Liver (tissue), 3 donors: ENCODE results near the gene LBX1.

Source experiments
- SP1 ChIP-seq: IDR thresholded peaks from 2 replicates; pipeline ENCODE4 v1.6.1; 2018; ENCODE audit warnings: antibody characterized with exemption, mild to moderate bottlenecking
- TAF1 ChIP-seq: conservative IDR thresholded peaks from 2 replicates; pipeline ENCODE4 v1.6.1; 2016; ENCODE audit warnings: antibody characterized with exemption, mild to moderate bottlenecking
- TF ChIP-seq, protein P1 (sequence below): fragments of 150-350 bp; IDR thresholded peaks from 2 replicates; pipeline ENCODE4 v1.5.1; 2017; ENCODE audit warnings: improper control_type of control experiment, low read depth, low read length; ENCODE audit not compliant: missing input control
- donor health status: healthy.
- donor health status: healthy.

DNA sequence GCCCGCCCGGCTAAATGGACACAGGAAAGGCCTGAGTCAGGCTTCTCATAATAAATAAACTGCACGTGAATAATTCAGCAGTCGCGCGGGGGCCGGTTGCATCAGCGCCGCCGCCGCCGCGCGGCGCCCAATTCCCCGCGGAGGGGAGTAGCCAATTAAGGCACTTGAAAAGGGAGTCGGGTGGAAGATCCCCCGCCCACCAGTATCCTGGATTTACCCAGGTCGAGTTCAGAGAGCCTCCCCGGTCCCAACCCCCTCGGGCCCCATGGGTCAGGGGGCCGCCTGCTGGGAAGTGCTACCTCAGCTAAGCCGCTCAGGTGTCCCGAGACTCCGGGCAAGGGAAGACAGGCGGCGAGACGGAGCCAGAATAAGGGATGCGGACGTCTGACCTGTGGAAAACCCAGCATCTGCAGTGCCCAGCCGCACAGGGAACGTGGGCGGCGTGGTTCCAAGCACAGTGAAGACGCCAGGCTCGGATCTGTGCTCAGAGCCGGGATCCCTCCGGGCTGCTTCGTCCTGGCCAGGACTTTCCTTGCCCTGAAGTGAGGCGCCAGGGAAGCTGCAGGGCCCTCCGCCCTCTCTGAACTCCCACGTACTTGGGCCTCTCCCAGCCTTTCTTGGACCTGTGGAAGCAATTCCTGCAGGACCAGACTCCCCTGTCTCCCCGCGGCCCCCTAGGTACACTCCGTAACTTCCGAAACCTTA lies 7.3 kb upstream of the LBX1 start:
- TF ChIP-seq, protein P1, sequence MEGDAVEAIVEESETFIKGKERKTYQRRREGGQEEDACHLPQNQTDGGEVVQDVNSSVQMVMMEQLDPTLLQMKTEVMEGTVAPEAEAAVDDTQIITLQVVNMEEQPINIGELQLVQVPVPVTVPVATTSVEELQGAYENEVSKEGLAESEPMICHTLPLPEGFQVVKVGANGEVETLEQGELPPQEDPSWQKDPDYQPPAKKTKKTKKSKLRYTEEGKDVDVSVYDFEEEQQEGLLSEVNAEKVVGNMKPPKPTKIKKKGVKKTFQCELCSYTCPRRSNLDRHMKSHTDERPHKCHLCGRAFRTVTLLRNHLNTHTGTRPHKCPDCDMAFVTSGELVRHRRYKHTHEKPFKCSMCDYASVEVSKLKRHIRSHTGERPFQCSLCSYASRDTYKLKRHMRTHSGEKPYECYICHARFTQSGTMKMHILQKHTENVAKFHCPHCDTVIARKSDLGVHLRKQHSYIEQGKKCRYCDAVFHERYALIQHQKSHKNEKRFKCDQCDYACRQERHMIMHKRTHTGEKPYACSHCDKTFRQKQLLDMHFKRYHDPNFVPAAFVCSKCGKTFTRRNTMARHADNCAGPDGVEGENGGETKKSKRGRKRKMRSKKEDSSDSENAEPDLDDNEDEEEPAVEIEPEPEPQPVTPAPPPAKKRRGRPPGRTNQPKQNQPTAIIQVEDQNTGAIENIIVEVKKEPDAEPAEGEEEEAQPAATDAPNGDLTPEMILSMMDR: no peak
- TF ChIP-seq SP1 (no peak), TAF1 (no peak)
